Measurements from ENCODE around the gene SFT2D3. TPM values are rescaled to one million over a fixed set of nuclear protein-coding genes. Genes with fewer than 3 reads are reported as not detected.

The SFT2D3 gene
- total and polyA plus RNA-seq, 2 of the 13 experiments (the other 11 are each of a cell fraction or from before 2014, with no cell fraction given), result 8.3 to 9.4 TPM

DNA sequence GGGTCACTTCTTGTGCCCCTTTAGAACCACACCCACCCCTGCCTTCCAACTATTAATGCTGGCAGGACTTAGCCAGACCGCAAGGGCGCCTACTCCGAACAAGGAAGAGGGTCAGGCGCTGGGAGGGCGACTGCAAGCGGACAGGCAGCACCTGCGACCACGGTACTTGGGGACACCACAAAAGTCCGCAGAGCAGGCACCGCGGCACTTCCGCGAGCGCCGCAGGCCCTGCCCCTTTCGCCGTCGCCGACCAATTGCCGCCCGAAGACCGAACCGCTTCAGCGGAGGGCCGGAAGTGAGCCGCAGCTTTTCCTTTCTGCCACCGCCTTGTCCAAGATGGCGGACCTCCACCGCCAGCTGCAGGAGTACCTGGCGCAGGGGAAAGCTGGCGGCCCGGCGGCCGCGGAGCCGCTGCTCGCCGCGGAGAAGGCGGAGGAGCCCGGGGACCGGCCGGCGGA is at the start of gene SFT2D3 (continued):
- TF ChIP-seq, protein P1, sequence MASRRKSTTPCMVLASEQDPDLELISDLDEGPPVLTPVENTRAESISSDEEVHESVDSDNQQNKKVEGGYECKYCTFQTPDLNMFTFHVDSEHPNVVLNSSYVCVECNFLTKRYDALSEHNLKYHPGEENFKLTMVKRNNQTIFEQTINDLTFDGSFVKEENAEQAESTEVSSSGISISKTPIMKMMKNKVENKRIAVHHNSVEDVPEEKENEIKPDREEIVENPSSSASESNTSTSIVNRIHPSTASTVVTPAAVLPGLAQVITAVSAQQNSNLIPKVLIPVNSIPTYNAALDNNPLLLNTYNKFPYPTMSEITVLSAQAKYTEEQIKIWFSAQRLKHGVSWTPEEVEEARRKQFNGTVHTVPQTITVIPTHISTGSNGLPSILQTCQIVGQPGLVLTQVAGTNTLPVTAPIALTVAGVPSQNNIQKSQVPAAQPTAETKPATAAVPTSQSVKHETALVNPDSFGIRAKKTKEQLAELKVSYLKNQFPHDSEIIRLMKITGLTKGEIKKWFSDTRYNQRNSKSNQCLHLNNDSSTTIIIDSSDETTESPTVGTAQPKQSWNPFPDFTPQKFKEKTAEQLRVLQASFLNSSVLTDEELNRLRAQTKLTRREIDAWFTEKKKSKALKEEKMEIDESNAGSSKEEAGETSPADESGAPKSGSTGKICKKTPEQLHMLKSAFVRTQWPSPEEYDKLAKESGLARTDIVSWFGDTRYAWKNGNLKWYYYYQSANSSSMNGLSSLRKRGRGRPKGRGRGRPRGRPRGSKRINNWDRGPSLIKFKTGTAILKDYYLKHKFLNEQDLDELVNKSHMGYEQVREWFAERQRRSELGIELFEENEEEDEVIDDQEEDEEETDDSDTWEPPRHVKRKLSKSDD (CRISPR knock-in tag; IDR thresholded peaks at IDR 0.05; ENCODE audit: low read depth), result peak; percentile 74
- TF ChIP-seq, protein P2, sequence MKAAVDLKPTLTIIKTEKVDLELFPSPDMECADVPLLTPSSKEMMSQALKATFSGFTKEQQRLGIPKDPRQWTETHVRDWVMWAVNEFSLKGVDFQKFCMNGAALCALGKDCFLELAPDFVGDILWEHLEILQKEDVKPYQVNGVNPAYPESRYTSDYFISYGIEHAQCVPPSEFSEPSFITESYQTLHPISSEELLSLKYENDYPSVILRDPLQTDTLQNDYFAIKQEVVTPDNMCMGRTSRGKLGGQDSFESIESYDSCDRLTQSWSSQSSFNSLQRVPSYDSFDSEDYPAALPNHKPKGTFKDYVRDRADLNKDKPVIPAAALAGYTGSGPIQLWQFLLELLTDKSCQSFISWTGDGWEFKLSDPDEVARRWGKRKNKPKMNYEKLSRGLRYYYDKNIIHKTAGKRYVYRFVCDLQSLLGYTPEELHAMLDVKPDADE (CRISPR knock-in tag; IDR thresholded peaks at IDR 0.05), result no peak; the same call in 1 of the 2 replicates
- TF ChIP-seq MXI1 (IDR thresholded peaks at IDR 0.05; ENCODE audit: borderline replicate concordance, low read depth, low read length), result peak; percentile 84; the same call in 1 of the 3 replicates
- 0 out of 2 replicates have a peak, but pooled peaks have one; percentile 52 for TF ChIP-seq AKNA (CRISPR knock-in tag; IDR thresholded peaks at IDR 0.05; ENCODE audit: borderline replicate concordance)
- no peak for TF ChIP-seq PAWR (CRISPR knock-in tag; IDR thresholded peaks at IDR 0.05; ENCODE audit: borderline replicate concordance)
- TF ChIP-seq ZNF570 (CRISPR knock-in tag; IDR thresholded peaks at IDR 0.05; ENCODE audit: borderline replicate concordance), result 0 out of 2 replicates have a peak, but pooled peaks have one; percentile 69
- TF ChIP-seq POGZ (CRISPR knock-in tag; IDR thresholded peaks at IDR 0.05), result peak; percentile 85
- TF ChIP-seq NFYC (CRISPR knock-in tag; IDR thresholded peaks at IDR 0.05), result peak; percentile 87
- peak; percentile 55; the same call in 1 of the 2 replicates for TF ChIP-seq ZBTB4 (CRISPR knock-in tag; IDR thresholded peaks at IDR 0.05; ENCODE audit: borderline replicate concordance)
- no peak; the same call in 1 of the 2 replicates for TF ChIP-seq ZNF691 (CRISPR knock-in tag; IDR thresholded peaks at IDR 0.05; ENCODE audit: borderline replicate concordance, low read depth)
- TF ChIP-seq, protein P3, sequence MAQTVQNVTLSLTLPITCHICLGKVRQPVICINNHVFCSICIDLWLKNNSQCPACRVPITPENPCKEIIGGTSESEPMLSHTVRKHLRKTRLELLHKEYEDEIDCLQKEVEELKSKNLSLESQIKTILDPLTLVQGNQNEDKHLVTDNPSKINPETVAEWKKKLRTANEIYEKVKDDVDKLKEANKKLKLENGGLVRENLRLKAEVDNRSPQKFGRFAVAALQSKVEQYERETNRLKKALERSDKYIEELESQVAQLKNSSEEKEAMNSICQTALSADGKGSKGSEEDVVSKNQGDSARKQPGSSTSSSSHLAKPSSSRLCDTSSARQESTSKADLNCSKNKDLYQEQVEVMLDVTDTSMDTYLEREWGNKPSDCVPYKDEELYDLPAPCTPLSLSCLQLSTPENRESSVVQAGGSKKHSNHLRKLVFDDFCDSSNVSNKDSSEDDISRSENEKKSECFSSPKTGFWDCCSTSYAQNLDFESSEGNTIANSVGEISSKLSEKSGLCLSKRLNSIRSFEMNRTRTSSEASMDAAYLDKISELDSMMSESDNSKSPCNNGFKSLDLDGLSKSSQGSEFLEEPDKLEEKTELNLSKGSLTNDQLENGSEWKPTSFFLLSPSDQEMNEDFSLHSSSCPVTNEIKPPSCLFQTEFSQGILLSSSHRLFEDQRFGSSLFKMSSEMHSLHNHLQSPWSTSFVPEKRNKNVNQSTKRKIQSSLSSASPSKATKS (CRISPR knock-in tag; IDR thresholded peaks at IDR 0.05), result no peak
- TF ChIP-seq NPAS2 (CRISPR knock-in tag; IDR thresholded peaks at IDR 0.05; ENCODE audit: borderline replicate concordance), result no peak

Data from HepG2 (cell line).